GM23338 (cell line): ENCODE results near the gene NPAS3. TPM values are rescaled to one million over a fixed set of nuclear protein-coding genes. Genes with fewer than 3 reads are reported as not detected.

Experiments used
- ATAC-seq: fragments of 200-7000 bp; cut with Tn5 transposase; 3 replicates; pipeline ENCODE4 v1.9.1; 2020
- DNase-seq: peaks from one replicate; pipeline ENCODE4 v3.0.0-alpha.2; 2015; ENCODE audit warnings: low spot score
- H2AFZ ChIP-seq: fragments of 200-600 bp; sonication (generic); 2 replicates; pipeline ENCODE4 v1.8.0; 2016; ENCODE audit warnings: antibody characterized with exemption, mild to moderate bottlenecking, moderate library complexity
- H3F3A ChIP-seq: fragments of 200-600 bp; sonication (generic); replicated peaks from 2 replicates; pipeline ENCODE4 v1.8.0; 2017; ENCODE audit warnings: antibody characterized with exemption, mixed run types, low read depth
- H3K27ac ChIP-seq: fragments of 200-600 bp; sonication (generic); 2 replicates; pipeline ENCODE4 v1.6.1; 2016; ENCODE audit warnings: low read depth
- H3K27me3 ChIP-seq: fragments of 200-600 bp; sonication (generic); 2 replicates; pipeline ENCODE4 v1.8.0; 2016; ENCODE audit warnings: mild to moderate bottlenecking, mixed run types, moderate library complexity; ENCODE audit not compliant: insufficient read depth
- H3K36me3 ChIP-seq: fragments of 200-600 bp; sonication (generic); 2 replicates; pipeline ENCODE4 v1.8.0; 2016; ENCODE audit warnings: mild to moderate bottlenecking; ENCODE audit not compliant: insufficient read depth
- H3K4me1 ChIP-seq: fragments of 200-600 bp; sonication (generic); 2 replicates; pipeline ENCODE4 v1.8.0; 2016; ENCODE audit warnings: mild to moderate bottlenecking, moderate library complexity; ENCODE audit not compliant: insufficient read depth
- H3K4me2 ChIP-seq: fragments of 200-600 bp; sonication (generic); 2 replicates; pipeline ENCODE4 v1.7.1; 2017; ENCODE audit warnings: mixed run types
- H3K4me3 ChIP-seq: fragments of 200-600 bp; sonication (generic); 2 replicates; pipeline ENCODE4 v1.6.1; 2016; ENCODE audit warnings: mixed run types
- H3K79me2 ChIP-seq: fragments of 200-600 bp; sonication (generic); replicated peaks from 2 replicates; pipeline ENCODE4 v1.8.0; 2017; ENCODE audit warnings: mild to moderate bottlenecking; ENCODE audit not compliant: insufficient read depth
- H3K9me2 ChIP-seq: fragments of 200-600 bp; sonication (generic); 2 replicates; pipeline ENCODE4 v1.8.0; 2017; ENCODE audit not compliant: insufficient read depth
- H4K20me1 ChIP-seq: fragments of 200-600 bp; sonication (generic); replicated peaks from 2 replicates; pipeline ENCODE4 v1.8.0; 2017; ENCODE audit warnings: mild to moderate bottlenecking; ENCODE audit not compliant: insufficient read depth
- H3K27ac Mint-ChIP-seq: 2 replicates; pipeline ENCODE4 v1.8.0; 2020; ENCODE audit warnings: inconsistent platforms, mild to moderate bottlenecking, moderate library complexity, mixed read lengths
- H3K27me3 Mint-ChIP-seq: 3 replicates; pipeline ENCODE4 v1.8.0; 2022; ENCODE audit warnings: low read depth, mild to moderate bottlenecking, moderate library complexity, mixed read lengths, inconsistent platforms; ENCODE audit not compliant: insufficient read depth, poor library complexity
- H3K36me3 Mint-ChIP-seq: 3 replicates; pipeline ENCODE4 v1.8.0; 2021; ENCODE audit warnings: low read depth, mild to moderate bottlenecking, inconsistent platforms, moderate library complexity, mixed read lengths
- H3K4me1 Mint-ChIP-seq: 3 replicates; pipeline ENCODE4 v1.8.0; 2020; ENCODE audit warnings: mild to moderate bottlenecking, inconsistent platforms, mixed read lengths
- H3K4me3 Mint-ChIP-seq: 3 replicates; pipeline ENCODE4 v1.8.0; 2021; ENCODE audit warnings: moderate library complexity, mild to moderate bottlenecking, inconsistent platforms, mixed read lengths
- H3K9me3 Mint-ChIP-seq: 3 replicates; pipeline ENCODE4 v1.8.0; 2020; ENCODE audit warnings: moderate library complexity, mild to moderate bottlenecking, inconsistent platforms, mixed read lengths
- CREB1 ChIP-seq: fragments of 250-450 bp; sonication (Bioruptor Pico); IDR thresholded peaks from 2 replicates; pipeline ENCODE4 v1.5.0; 2020; ENCODE audit warnings: low read depth, mild to moderate bottlenecking, moderate library complexity
- CTCF ChIP-seq, 2 experiments: fragments of 200-600 bp in 1 of 2; sonication (generic) in 1 of 2; conservative IDR thresholded peaks; 2 replicates each; pipeline versions ENCODE4 v1.5.1 to v1.6.1; 2016 to 2017; ENCODE audit warnings: antibody characterized with exemption in 2 of 2, low read depth in 2 of 2, mild to moderate bottlenecking in 2 of 2, moderate library complexity in 1 of 2
- ETS1 ChIP-seq: IDR thresholded peaks from 2 replicates; pipeline ENCODE4 v1.6.1; 2016; ENCODE audit warnings: antibody characterized with exemption
- EZH2 ChIP-seq: fragments of 200-600 bp; sonication (generic); IDR thresholded peaks from one replicate; pipeline ENCODE4 v1.8.0; 2017; ENCODE audit warnings: antibody characterized with exemption, mild to moderate bottlenecking, low read depth; ENCODE audit not compliant: unreplicated experiment
- EZH2phosphoT487 ChIP-seq: fragments of 200-600 bp; sonication (generic); IDR thresholded peaks from one replicate; pipeline ENCODE4 v1.8.1; 2018; ENCODE audit warnings: antibody characterized with exemption; ENCODE audit not compliant: unreplicated experiment
- JUNB ChIP-seq: IDR thresholded peaks from one replicate; pipeline ENCODE4 v1.6.1; 2016; ENCODE audit warnings: antibody characterized with exemption; ENCODE audit not compliant: unreplicated experiment
- NANOG ChIP-seq: IDR thresholded peaks from 2 replicates; pipeline ENCODE4 v1.6.1; 2016; ENCODE audit warnings: antibody characterized with exemption, borderline replicate concordance
- POLR2AphosphoS5 ChIP-seq: IDR thresholded peaks from 2 replicates; pipeline ENCODE4 v1.6.1; 2016; ENCODE audit warnings: antibody characterized with exemption, low read depth
- REST ChIP-seq: IDR thresholded peaks from one replicate; pipeline ENCODE4 v1.6.1; 2018; ENCODE audit warnings: antibody characterized with exemption; ENCODE audit not compliant: unreplicated experiment
- STAT1 ChIP-seq: IDR thresholded peaks from one replicate; pipeline ENCODE4 v1.6.1; 2016; ENCODE audit warnings: antibody characterized with exemption; ENCODE audit not compliant: unreplicated experiment
- ZNF114 ChIP-seq: fragments of 250-450 bp; sonication (Bioruptor Pico); IDR thresholded peaks from 2 replicates; pipeline ENCODE4 v1.5.0; 2020; ENCODE audit warnings: mild to moderate bottlenecking, moderate library complexity
- ZNF331 ChIP-seq: fragments of 250-450 bp; sonication (Bioruptor Pico); IDR thresholded peaks from 2 replicates; pipeline ENCODE4 v1.5.0; 2020; ENCODE audit warnings: low read depth, mild to moderate bottlenecking, moderate library complexity
- ZNF462 ChIP-seq: fragments of 250-450 bp; sonication (Bioruptor Pico); IDR thresholded peaks from 2 replicates; pipeline ENCODE4 v1.5.0; 2020; ENCODE audit warnings: mild to moderate bottlenecking, moderate library complexity
- polyA plus RNA-seq: library from polyadenylated mRNA; unstranded; fragments of >200 nt; fragmentation: Nextera tagmentation; extraction: Ambion mirVana; gene quantifications from 2 replicates; pipeline ENCODE4 v1.2.1, GENCODE V29; 2016
- total RNA-seq: library from RNA; depleted of rRNA; stranded (reverse); fragments of >200 nt; shearing (Covaris generic); gene quantifications from 2 replicates; pipeline ENCODE4 v1.2.3, GENCODE V29; 2014

The NPAS3 gene
- total and polyA plus RNA-seq, 2 experiments from 2014 or later, result 0.17 to 0.19 TPM

DNA sequence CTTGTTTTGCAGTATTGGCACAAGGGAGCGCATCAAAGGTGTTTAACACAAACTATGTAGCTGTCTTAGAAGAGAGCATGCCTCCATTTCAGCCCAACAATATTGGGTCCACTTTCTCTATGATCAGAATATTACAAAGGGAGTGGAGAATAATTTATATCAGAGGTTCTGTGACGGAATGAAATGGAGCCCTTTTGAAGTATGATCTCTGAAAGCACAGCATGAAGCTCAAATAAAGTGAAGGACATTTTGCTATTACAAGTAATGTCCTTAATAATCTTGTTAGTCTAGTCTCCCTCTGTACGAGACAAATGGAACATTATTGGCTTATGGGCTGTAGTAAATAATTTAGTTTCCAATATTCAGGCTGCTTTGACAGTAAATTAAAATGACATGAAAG is 302.7 kb downstream of the NPAS3 start:
- H2AFZ ChIP-seq, result no peak overlapping the region
- Mint-ChIP-seq H3K9me3 (no peaks in the 10 kb centered on the region), H3K4me3 (no peak overlapping the region), H3K4me1 (peaks cover 10% of the 10 kb centered on the region), H3K27ac (no peak overlapping the region), H3K36me3 (no peaks in the 10 kb centered on the region), H3K27me3 (no peaks in the 10 kb centered on the region)
- no peaks in the 10 kb centered on the region for H4K20me1 ChIP-seq
- no peak overlapping the region for H3K4me2 ChIP-seq
- H3K4me1 ChIP-seq, result peaks cover 4% of the 10 kb centered on the region
- H3K79me2 ChIP-seq, result no peaks in the 10 kb centered on the region
- no peaks in the 10 kb centered on the region for H3K9me2 ChIP-seq
- DNase-seq (no peak), ATAC-seq (no peak)
- no peaks in the 10 kb centered on the region for H3K36me3 ChIP-seq
- TF ChIP-seq CREB1 (CRISPR knock-in tag) (no peak), ZNF114 (CRISPR knock-in tag) (no peak), ZNF462 (no peak), CTCF (conservative IDR thresholded peaks at IDR 0.05; ENCODE audit: low read depth in 2 of 2) (no peak), REST (no peak), ETS1 (no peak), STAT1 (no peak), EZH2 (no peak), POLR2AphosphoS5 (no peak), EZH2phosphoT487 (no peak), NANOG (no peak), ZNF331 (CRISPR knock-in tag) (no peak), JUNB (no peak)
- H3F3A ChIP-seq, result no peaks in the 10 kb centered on the region
- no peak overlapping the region for H3K4me3 ChIP-seq
- H3K27ac ChIP-seq, result no peak overlapping the region
- no peaks in the 10 kb centered on the region for H3K27me3 ChIP-seq
